ENCODE results near the gene SIRPB1.
"Not testable (repeated sequence)": the region's sequence is repeated elsewhere in the genome, so short reads cannot be mapped to it uniquely, and the experiment has no call there.

SIRPB1 gene

DNA sequence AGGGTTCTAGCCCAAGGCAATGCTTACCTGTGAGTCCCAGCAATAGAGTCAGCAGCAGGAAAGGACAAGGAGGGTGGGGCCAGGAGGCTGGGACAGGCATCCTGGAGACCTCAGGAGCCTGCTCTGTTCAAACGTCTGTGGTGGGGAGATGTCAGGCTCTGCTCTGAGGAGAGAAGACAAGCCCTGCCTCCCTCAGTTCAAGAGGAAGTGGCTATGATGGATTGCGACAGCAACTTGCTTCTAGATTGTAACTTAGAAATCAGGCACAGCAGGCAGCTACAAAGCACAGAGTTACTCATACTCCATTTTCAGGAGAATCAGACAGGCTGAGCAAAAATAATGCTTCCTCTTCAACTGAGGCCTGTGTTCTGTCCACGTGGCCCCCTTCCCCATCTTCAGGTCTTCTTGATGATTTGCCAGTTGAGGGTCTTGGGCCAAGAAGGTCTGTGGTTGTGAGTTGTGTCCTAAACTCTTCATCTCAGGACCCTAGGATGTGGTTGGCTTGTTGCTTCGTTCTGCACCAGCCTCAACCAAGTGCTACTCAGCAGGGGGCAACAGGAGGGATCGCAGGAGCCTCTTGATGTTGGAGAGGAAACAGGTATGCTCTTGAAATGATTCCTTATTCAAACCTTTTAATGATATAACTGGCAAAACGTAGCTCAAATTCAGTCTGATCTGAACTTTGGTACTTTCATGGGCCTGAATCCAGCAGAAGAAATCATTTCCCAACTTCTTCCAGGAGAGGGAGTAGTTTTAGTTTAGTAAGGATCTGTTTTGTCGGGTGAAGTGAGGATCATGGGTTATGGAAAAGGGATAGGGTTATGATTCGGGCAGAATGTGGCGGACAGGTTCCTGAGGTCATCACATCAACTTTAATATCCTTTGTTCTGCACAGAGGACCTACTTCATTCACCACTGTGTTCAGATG lies 31.0 kb downstream of the SIRPB1 start:
- DNase-seq (ENCODE audit: low spot score), result no peak

DNA sequence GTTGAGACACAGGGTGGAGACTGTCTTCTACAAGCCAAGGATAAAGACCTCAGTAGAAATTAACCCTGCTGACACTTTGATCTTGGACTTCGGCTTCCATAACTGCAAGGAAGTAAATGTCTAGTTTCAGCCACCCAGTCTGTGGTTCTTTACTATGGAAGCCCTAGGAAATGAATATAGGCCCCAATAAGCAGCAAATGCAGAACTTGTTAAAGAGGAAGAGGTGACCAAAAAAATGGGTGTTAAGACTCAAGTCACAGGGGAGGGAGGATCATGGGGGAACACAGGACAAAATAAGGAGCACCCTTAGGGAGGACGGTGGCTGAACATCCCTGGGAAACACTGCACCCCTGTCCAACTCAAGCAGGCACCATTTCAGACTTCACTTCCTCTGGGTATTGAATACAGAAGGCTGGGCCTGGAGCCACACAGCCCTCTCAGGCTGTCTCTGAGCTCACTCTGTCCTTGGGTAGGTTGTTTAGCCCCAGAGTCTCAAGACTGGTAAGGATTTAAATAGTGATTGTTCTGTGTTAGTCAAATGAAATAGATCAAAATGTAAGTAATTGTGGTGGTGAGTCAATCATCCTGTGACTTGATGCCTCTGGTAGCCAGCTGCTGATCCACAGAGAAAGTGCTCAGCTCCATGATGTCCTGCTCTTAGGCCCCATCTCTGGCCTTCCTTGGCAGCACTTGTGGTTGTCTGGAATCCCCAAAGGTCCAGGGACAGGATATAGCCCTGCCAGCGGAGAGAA lies 31.9 kb downstream of the SIRPB1 start:
- DNase-seq (ENCODE audit: low spot score), result no peak

DNA sequence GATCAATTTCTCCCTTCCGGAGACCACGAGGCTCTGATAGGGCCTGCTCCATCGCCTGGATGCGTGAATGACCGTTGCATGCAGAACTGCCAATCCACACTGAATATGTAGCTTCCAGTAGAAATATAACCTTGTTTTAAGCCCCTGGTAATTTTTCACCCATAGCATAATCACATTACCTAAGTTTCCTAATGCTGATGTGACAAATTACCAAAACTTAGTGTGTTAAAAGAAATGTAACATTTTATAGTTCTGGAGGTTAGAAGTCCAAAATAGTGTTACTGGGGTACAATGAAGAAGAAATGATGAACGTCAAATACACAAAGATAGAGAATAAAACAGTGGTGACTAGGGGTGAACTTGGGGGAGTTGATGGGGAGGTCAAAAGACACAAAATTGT lies 40.3 kb downstream of the SIRPB1 start:
- no peak for DNase-seq (ENCODE audit: low spot score)

DNA sequence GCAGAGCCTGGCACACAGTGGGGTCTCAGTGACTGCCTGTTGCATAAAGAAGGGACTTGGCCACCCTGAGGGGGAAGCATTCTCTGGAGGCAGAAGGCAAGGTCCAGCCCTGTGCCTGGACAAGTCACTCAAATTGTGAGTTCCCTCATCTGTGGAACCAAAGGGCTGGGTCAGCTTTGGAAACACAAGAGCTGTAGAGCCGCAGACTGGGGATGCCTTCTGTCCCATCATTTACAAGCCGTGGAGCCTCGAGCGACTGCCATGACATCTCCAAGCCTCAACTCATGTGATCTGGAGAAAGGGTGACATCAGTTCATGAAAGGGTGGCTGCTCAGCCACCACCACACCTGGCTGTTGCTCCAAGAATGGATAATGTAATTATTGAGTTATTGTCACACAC lies 41.9 kb downstream of the SIRPB1 start:
- DNase-seq (ENCODE audit: low spot score), result no peak

DNA sequence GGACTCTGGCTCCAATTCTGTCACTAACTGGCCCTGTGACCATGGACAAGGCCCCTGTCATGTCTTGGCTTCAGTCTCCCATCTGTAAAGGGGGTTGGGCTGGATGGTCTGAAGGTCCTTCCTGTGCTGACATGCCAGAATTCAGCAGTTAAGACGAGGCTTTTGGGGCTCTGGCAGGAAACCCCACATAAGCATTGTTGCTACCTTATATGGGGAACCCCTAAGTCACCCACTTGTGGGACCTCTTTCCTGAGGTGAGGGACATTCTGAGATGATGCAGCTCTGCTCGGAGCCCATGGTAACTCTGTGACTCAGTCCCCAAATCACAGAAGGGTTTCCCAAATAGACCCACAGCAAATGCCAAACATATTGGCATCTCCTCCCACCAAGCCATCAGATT lies 42.5 kb downstream of the SIRPB1 start:
- DNase-seq (ENCODE audit: low spot score), result not testable (repeated sequence)

DNA sequence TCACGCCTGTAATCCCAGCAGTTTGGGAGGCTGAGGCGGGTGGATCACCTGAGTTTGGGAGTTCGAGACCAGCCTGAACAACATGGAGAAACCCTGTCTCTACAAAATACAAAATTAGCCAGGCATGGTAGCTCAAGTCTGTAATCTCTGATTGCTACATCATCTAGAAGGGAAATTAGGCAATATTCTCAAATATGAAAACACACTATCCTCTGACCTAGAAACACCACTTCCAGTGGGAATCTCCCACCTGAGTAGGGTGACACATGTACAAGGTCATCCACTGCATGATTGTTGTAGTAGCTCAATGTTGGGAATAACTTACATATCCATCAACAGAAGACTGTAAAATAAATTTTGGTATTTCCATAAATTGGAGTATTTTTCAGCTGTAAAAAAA lies 43.2 kb downstream of the SIRPB1 start:
- no peak for DNase-seq (ENCODE audit: low spot score)

DNA sequence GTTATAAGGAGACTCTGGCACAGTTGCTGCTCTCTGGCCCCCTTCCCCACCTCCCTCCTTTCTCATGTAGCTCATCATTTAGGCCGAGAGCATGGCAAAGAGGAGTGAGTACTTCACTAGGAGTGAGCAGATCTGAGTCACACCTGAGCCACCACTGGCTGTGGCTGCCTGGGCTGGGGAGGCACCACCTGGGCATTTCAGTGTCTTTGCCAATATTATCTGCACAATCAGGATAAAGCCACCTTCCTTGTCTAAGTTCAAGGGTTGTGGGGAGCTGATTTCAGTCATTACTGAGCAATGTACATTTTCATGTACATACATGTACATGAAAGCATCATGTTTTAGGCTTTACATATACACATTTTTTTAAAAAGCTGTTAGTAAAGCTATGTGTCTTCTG lies 43.8 kb downstream of the SIRPB1 start:
- not testable (repeated sequence) for DNase-seq (ENCODE audit: low spot score)

DNA sequence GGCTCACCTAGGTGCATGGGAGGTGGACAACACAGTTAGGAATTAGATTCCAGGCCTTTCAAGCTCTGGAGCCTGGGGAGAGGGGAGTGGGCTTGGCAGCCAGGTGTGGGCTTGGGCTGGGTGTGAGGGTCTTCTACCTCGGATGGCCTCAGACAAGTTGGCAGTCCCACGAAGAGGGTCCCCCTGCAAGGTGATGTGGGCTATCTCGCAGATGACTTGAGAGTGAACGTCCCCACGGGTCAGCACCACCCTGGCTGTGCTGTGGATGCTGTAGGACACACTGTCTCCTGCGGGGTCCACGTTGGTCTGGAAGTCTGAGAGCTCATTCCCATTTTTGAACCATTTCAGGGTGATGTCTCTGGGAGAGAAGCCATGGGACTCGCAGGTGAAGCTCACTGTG lies 48.2 kb downstream of the SIRPB1 start:
- not testable (repeated sequence) for DNase-seq (ENCODE audit: low spot score)

All from HuH-7 (cell line).